ENCODE results near the gene CDKN2B-AS1. TPM values are rescaled to one million over a fixed set of nuclear protein-coding genes. Genes with fewer than 3 reads are reported as not detected.

CDKN2B-AS1 gene
- total and polyA plus RNA-seq, 12 donors: 0.13 to 2.5 (median 0.74) TPM; not detected in 1

- no peak for DNase-seq
Observed at GRCh38 chr9:22169243-22169642, 174.7 kb downstream of the CDKN2B-AS1 start.

GRCh38 chr9:22169727-22170503 lies 175.3 kb downstream of the CDKN2B-AS1 start:
- Histone ChIP-seq H3K9me3 (replicated peaks in 1 of 3) (no peaks in the 10 kb centered on the region), H3K36me3 (replicated peaks in 1 of 2) (no peaks in the 10 kb centered on the region), H3K4me1 (replicated peaks in 1 of 2) (no peaks in the 10 kb centered on the region), H3K27me3 (no peaks in the 10 kb centered on the region), H3K27ac (peak overlapping the region in 1 of 5 donors; percentile 47), H3K4me3 (no peak overlapping the region)
- TF ChIP-seq CTCF (IDR thresholded peaks at IDR 0.05) (no peak), POLR2A (IDR thresholded peaks at IDR 0.05) (no peak)
- DNase-seq: no peak
- intact Hi-C loops (cut with DNase I): no loop called here
- 61 to 75% (median 69%) methylated on average over 1 of the region's 1 CpG for WGBS, 4 donors

More at GRCh38 chr9:22169243-22169642, 174.7 kb downstream of the CDKN2B-AS1 start:
- 63 to 66% (median 66%) methylated on average over 2 of the region's 2 CpGs for WGBS, 4 donors
- no peaks in the 10 kb centered on the region for H3K9me3 ChIP-seq (replicated peaks in 1 of 3)
- H3K36me3 ChIP-seq (replicated peaks in 1 of 2): no peaks in the 10 kb centered on the region
- no peaks in the 10 kb centered on the region for H3K27me3 ChIP-seq
- H3K4me1 ChIP-seq (replicated peaks in 1 of 2): no peaks in the 10 kb centered on the region
- TF ChIP-seq POLR2A (IDR thresholded peaks at IDR 0.05) (no peak), CTCF (IDR thresholded peaks at IDR 0.05) (no peak)
- no peak overlapping the region for H3K4me3 ChIP-seq
- peak overlapping the region in 1 of 5 donors; percentile 47 for H3K27ac ChIP-seq
- intact Hi-C loops (cut with DNase I): no loop called here

Small RNAs within 50 kb of the gene (small RNA-seq; reads per million reads assigned to genes)
- gene RF01909 (0 reads per million in 2 donors), gene RF02045 (0 reads per million in 2 donors)

Other genes starting within 250 kb of the CDKN2B-AS1 start
- 10 to 100 TPM; 10.4 to 38.2 (median 24.8) TPM for gene MTAP, start 192.2 kb upstream of the CDKN2B-AS1 start, total RNA-seq
- 10 to 100 TPM in 1 of 3 donors, 1 to 10 TPM in 2; 6.4 to 21.6 (median 7.1) TPM for gene MTAP, start 192.2 kb upstream of the CDKN2B-AS1 start, polyA plus RNA-seq
- gene CDKN2A, start 399 bp upstream of the CDKN2B-AS1 start, total RNA-seq: 10 to 100 TPM in 6 of 9 donors, 1 to 10 TPM in 2, under 1 TPM in 1; 0.39 to 34.5 (median 15.9) TPM
- 10 to 100 TPM in 2 of 3 donors, 1 to 10 TPM in 1; 2.6 to 15.8 (median 11.6) TPM for gene CDKN2A, start 399 bp upstream of the CDKN2B-AS1 start, polyA plus RNA-seq
- gene CDKN2B, start 14.5 kb downstream of the CDKN2B-AS1 start, total RNA-seq: 10 to 100 TPM in 2 of 9 donors, 1 to 10 TPM in 6, under 1 TPM in 1; 0.78 to 13.8 (median 5.2) TPM
- gene CDKN2B, start 14.5 kb downstream of the CDKN2B-AS1 start, polyA plus RNA-seq: 1 to 10 TPM; 1.4 to 4.3 (median 3.3) TPM